Endothelial cell of umbilical vein (primary cell): ENCODE measurements around the gene WDR5. TPM values are rescaled to one million over a fixed set of nuclear protein-coding genes. Genes with fewer than 3 reads are reported as not detected.

Source experiments
- BruUV-seq: library from RNA; stranded (reverse); fragments of 400-500 nt; replicated peaks from 2 replicates; lab custom pipeline; 2021; lab: Mats Ljungman, UMichigan
- CTCF ChIA-PET: fragments of 300-600, 350-600 bp; sonication (Branson Sonifier 250); formaldehyde crosslinking; loops from one replicate; lab custom pipeline; 2021; ENCODE audit warnings: antibody characterized with exemption, inconsistent platforms; lab: Charles Lee
- POLR2A ChIA-PET: fragments of 300-600, 350-600 bp; sonication (Branson Sonifier 250); formaldehyde crosslinking; loops from one replicate; lab custom pipeline; 2021; ENCODE audit warnings: antibody characterized with exemption, inconsistent platforms; lab: Charles Lee
- DNase-seq: peaks from one replicate; pipeline ENCODE4 v3.0.0-alpha.2; 2011; ENCODE audit warnings: low read depth, low spot score
- FAIRE-seq: peaks from 2 replicates; lab custom pipeline; 2011; peaks lifted over from hg19 to GRCh38; lab: Jason Lieb, UNC
- H2AFZ ChIP-seq: 2 replicates; pipeline ENCODE4 v1.6.0; 2012; ENCODE audit warnings: low read depth, low read length, control low read depth, inconsistent platforms
- H3K27ac ChIP-seq: 2 replicates; pipeline ENCODE4 v1.5.1; 2011; ENCODE audit warnings: low read depth, mild to moderate bottlenecking, control low read depth, low read length, moderate library complexity; ENCODE audit not compliant: insufficient read depth
- H3K27me3 ChIP-seq, 2 experiments: 2 replicates each; pipeline versions ENCODE4 v1.6.0 to v1.6.1; 2011; ENCODE audit warnings: low read length in 2 of 2, mixed read lengths in 1 of 2; ENCODE audit not compliant: control insufficient read depth in 2 of 2, insufficient read depth in 2 of 2
- H3K36me3 ChIP-seq, 2 experiments: 2 replicates in 1 of 2; 3 replicates in 1 of 2; pipeline ENCODE4 v1.5.1; 2011; ENCODE audit warnings: low read length in 2 of 2, mild to moderate bottlenecking in 1 of 2, moderate library complexity in 1 of 2; ENCODE audit not compliant: control insufficient read depth in 2 of 2, insufficient read depth in 2 of 2; ENCODE audit errors: extremely low read depth in 1 of 2
- H3K4me1 ChIP-seq: 3 replicates; pipeline ENCODE4 v1.5.1; 2011; ENCODE audit warnings: mild to moderate bottlenecking, low read length; ENCODE audit not compliant: control insufficient read depth, insufficient read depth; ENCODE audit errors: extremely low read depth
- H3K4me2 ChIP-seq: 2 replicates; pipeline ENCODE4 v1.6.1; 2011; ENCODE audit warnings: low read length, control low read depth, mixed read lengths; ENCODE audit not compliant: insufficient read depth
- H3K4me3 ChIP-seq, 3 experiments: fragments of 200-600 bp in 1 of 3; sonication (generic), shearing (Covaris generic) in 1 of 3; replicated peaks in 1 of 3; 2 replicates each; pipeline ENCODE4 v1.5.1; 2011 to 2016; ENCODE audit warnings: control low read depth in 3 of 3, low read length in 3 of 3, mild to moderate bottlenecking in 2 of 3, inconsistent platforms in 1 of 3, low read depth in 1 of 3, moderate library complexity in 1 of 3; ENCODE audit not compliant: insufficient read depth in 1 of 3
- H3K79me2 ChIP-seq: 2 replicates; pipeline ENCODE4 v1.6.0; 2012; ENCODE audit warnings: low read length, inconsistent platforms; ENCODE audit not compliant: control insufficient read depth, insufficient read depth
- H3K9ac ChIP-seq: replicated peaks from 2 replicates; pipeline ENCODE3; 2011; ENCODE audit warnings: low read length, control low read depth; ENCODE audit not compliant: insufficient read depth; ENCODE audit errors: extremely low read depth
- H3K9me1 ChIP-seq: replicated peaks from 3 replicates; pipeline ENCODE4 v1.6.0; 2011; ENCODE audit warnings: mild to moderate bottlenecking, low read length; ENCODE audit not compliant: control insufficient read depth, insufficient read depth; ENCODE audit errors: extremely low read depth
- H3K9me3 ChIP-seq: replicated peaks from 2 replicates; pipeline ENCODE4 v1.5.1; 2012; ENCODE audit warnings: low read length, inconsistent platforms; ENCODE audit not compliant: control insufficient read depth, insufficient read depth
- H4K20me1 ChIP-seq: replicated peaks from 2 replicates; pipeline ENCODE3; 2011; ENCODE audit warnings: mild to moderate bottlenecking, low read length; ENCODE audit not compliant: control insufficient read depth, insufficient read depth; ENCODE audit errors: extremely low read depth
- EZH2 ChIP-seq: IDR thresholded peaks from 2 replicates; pipeline ENCODE4 v1.6.1; 2012; ENCODE audit warnings: borderline replicate concordance, low read depth, mild to moderate bottlenecking, moderate library complexity, low read length, inconsistent platforms; ENCODE audit not compliant: severe bottlenecking
- FOS ChIP-seq: IDR thresholded peaks from 2 replicates; pipeline ENCODE4 v1.6.1; 2011; ENCODE audit warnings: mild to moderate bottlenecking, low read length, moderate library complexity, borderline replicate concordance; ENCODE audit not compliant: insufficient read depth
- JUN ChIP-seq: IDR thresholded peaks from 2 replicates; pipeline ENCODE4 v1.6.1; 2011; ENCODE audit warnings: borderline replicate concordance, low read depth; ENCODE audit not compliant: insufficient read length, insufficient read depth
- POLR2A ChIP-seq: IDR thresholded peaks from 2 replicates; pipeline ENCODE4 v1.6.1; 2012; ENCODE audit warnings: low read depth, mild to moderate bottlenecking, control low read depth, low read length
- POLR2AphosphoS5 ChIP-seq: IDR thresholded peaks from 2 replicates; pipeline ENCODE4 v1.6.1; 2012; ENCODE audit warnings: low read depth, mild to moderate bottlenecking, control low read depth, low read length, moderate library complexity; ENCODE audit not compliant: insufficient read depth
- dilution Hi-C: fragments of 300-500 bp; cut with MboI; formaldehyde crosslinking; loops from one replicate; pipeline ENCODE4 v1.15.0; 2019; ENCODE audit warnings: low sequenced_read_pairs; ENCODE audit not compliant: extremely low pct_ligation_motif_present
- intact Hi-C: fragments of 100-400 bp; cut with micrococcal nuclease; formaldehyde crosslinking; loops from one replicate; pipeline ENCODE4 v1.10.0; 2022
- polyA plus RNA-seq, 4 experiments: library from polyadenylated mRNA; depleted of rRNA in 3 of 4; stranded (reverse) in 3 of 4; unstranded in 1 of 4; fragments of >200 nt; gene quantifications; 2 replicates each; pipeline versions ENCODE4 v1.2.1 to v1.2.3, GENCODE V29; 2011 to 2012; ENCODE audit warnings: missing spikeins in 1 of 4
- total RNA-seq: library from RNA; stranded (reverse); gene quantifications from 2 replicates; pipeline ENCODE4 v1.2.3, GENCODE V29; 2021
- TF ChIP-seq, protein P1 (sequence below), 2 donors: IDR thresholded peaks; 1 replicate in 1 of 2; 2 replicates in 1 of 2; pipeline ENCODE4 v1.5.1; 2011; ENCODE audit warnings: low read length in 2 of 2, mild to moderate bottlenecking in 2 of 2, moderate library complexity in 2 of 2, control low read depth in 1 of 2, inconsistent platforms in 1 of 2, low read depth in 1 of 2; ENCODE audit not compliant: insufficient read depth in 1 of 2; ENCODE audit errors: extremely low read depth in 1 of 2
- TF ChIP-seq, protein P2 (sequence below): IDR thresholded peaks from 2 replicates; pipeline ENCODE4 v1.6.1; 2011; ENCODE audit not compliant: insufficient read depth, insufficient read length

The WDR5 gene
- total and polyA plus RNA-seq, 2 donors (not counting 3 experiments of a cell fraction or from before 2014, with no cell fraction given), result 32.1 to 42.5 TPM

DNA sequence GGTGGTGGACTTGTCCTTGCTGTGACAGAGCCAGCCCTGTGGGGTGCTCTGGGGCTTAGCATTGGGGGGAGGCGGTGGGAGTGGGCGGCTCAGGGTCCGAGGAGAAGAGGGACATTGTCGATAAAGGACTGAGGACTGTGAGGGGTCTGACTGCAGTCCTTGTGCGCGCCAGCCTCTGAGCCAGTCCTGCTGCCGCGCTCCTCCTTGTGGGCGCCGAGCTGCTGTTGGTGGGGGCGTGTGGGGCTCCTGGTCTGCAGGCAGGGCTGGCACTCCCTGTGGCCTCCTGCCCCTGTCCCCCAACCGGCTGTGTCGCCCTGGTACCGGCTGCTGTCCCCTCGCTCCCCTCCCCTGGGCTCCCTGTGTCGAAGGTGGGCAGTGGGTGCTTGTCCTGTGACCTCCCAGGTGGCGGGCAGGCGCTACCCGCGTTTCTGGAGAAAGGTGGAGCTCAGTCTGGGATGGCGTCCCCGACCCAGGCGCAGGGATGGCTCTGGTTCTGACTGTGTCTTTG is 21.6 kb downstream of the WDR5 start:
- TF ChIP-seq FOS, result no peak
- no peak for TF ChIP-seq POLR2AphosphoS5
- TF ChIP-seq, protein P1, sequence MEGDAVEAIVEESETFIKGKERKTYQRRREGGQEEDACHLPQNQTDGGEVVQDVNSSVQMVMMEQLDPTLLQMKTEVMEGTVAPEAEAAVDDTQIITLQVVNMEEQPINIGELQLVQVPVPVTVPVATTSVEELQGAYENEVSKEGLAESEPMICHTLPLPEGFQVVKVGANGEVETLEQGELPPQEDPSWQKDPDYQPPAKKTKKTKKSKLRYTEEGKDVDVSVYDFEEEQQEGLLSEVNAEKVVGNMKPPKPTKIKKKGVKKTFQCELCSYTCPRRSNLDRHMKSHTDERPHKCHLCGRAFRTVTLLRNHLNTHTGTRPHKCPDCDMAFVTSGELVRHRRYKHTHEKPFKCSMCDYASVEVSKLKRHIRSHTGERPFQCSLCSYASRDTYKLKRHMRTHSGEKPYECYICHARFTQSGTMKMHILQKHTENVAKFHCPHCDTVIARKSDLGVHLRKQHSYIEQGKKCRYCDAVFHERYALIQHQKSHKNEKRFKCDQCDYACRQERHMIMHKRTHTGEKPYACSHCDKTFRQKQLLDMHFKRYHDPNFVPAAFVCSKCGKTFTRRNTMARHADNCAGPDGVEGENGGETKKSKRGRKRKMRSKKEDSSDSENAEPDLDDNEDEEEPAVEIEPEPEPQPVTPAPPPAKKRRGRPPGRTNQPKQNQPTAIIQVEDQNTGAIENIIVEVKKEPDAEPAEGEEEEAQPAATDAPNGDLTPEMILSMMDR (IDR thresholded peaks at IDR 0.05; ENCODE audit: extremely low read depth in 1 of 2, insufficient read depth in 1 of 2, low read depth in 1 of 2, low read length in 2 of 2), result no peak
- TF ChIP-seq POLR2A, result no peak
- POLR2A ChIA-PET, result no interaction called here
- Histone ChIP-seq H3K9ac (no peak overlapping the region), H3K27me3 (no peaks in the 10 kb centered on the region), H4K20me1 (no peaks in the 10 kb centered on the region), H3K4me2 (no peak overlapping the region), H3K36me3 (peaks cover 14 to 46% of the 10 kb centered on the region in 2 experiments), H2AFZ (no peak overlapping the region), H3K79me2 (no peaks in the 10 kb centered on the region), H3K9me3 (no peaks in the 10 kb centered on the region), H3K27ac (no peak overlapping the region), H3K4me3 (no peak overlapping the region), H3K4me1 (no peaks in the 10 kb centered on the region), H3K9me1 (no peaks in the 10 kb centered on the region)
- DNase-seq (no peak), FAIRE-seq (no peak)
- CTCF ChIA-PET, result no interaction called here
- dilution Hi-C loops, result no loop called here
- intact Hi-C loops, result no loop called here
- no TSS peak for BruUV-seq

- Histone ChIP-seq H3K9ac (no peak overlapping the region), H3K4me3 (no peak overlapping the region), H3K9me3 (no peaks in the 10 kb centered on the region), H4K20me1 (no peaks in the 10 kb centered on the region), H3K27me3 (no peaks in the 10 kb centered on the region), H3K9me1 (no peaks in the 10 kb centered on the region), H3K27ac (no peak overlapping the region), H3K36me3 (peaks cover 14 to 40% of the 10 kb centered on the region in 2 experiments), H3K79me2 (no peaks in the 10 kb centered on the region), H3K4me1 (peaks cover 2% of the 10 kb centered on the region), H2AFZ (no peak overlapping the region), H3K4me2 (no peak overlapping the region)
- ChIA-PET CTCF (interaction anchor here (0.9 kb wide), 1 partner anchor 11 kb away, joined by 3 read pairs; no protein-coding TSS in a partner anchor), POLR2A (no interaction called here)
- intact Hi-C loops, result no loop called here
- BruUV-seq, result TSS peak; percentile 54
- dilution Hi-C loops, result no loop called here
- DNase-seq (no peak), FAIRE-seq (no peak)
- no peak for TF ChIP-seq JUN
- TF ChIP-seq, protein P2, sequence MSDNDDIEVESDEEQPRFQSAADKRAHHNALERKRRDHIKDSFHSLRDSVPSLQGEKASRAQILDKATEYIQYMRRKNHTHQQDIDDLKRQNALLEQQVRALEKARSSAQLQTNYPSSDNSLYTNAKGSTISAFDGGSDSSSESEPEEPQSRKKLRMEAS, result no peak
- TF ChIP-seq POLR2AphosphoS5, result no peak
- TF ChIP-seq, protein P1 (IDR thresholded peaks at IDR 0.05; ENCODE audit: extremely low read depth in 1 of 2, insufficient read depth in 1 of 2, low read depth in 1 of 2, low read length in 2 of 2), result no peak
- TF ChIP-seq EZH2, result no peak
- no peak for TF ChIP-seq POLR2A
- TF ChIP-seq FOS, result no peak
Observed at GRCh38 chr9:134158242-134158641, 22.4 kb downstream of the WDR5 start.
